Left ventricle myocardium superior (tissue), 1 donor: ENCODE data around the gene BET1L. TPM values are rescaled to one million over a fixed set of nuclear protein-coding genes. Genes with fewer than 3 reads are reported as not detected.
"Not testable (repeated sequence)": the region's sequence is repeated elsewhere in the genome, so short reads cannot be mapped to it uniquely, and the experiment has no call there.

Experiments used
- ATAC-seq: fragments of 200-7000 bp; cut with Tn5 transposase; one replicate; pipeline ENCODE4 v1.9.1; 2020; ENCODE audit warnings: mild to moderate bottlenecking, moderate library complexity
- DNase-seq: peaks from one replicate; pipeline ENCODE4 v3.0.0-alpha.2; 2020
- intact Hi-C: fragments of 100-400 bp; cut with micrococcal nuclease; formaldehyde crosslinking; loops from one replicate; pipeline ENCODE4 v1.11.0; 2022
- total RNA-seq: library from RNA; stranded (reverse); fragmentation: NEBNext Ultra II Directional; extraction: Animal tissue kit (Norgen Biotek cat#: 25700); gene quantifications from one replicate; pipeline ENCODE4 v1.2.1, GENCODE V29; 2021
- donor health status: DM: no; HTN: yes; CAD: no; lungs with severe emphysema.

BET1L gene
- total RNA-seq, 1 donor from 2014 or later, result 24.0 TPM

GRCh38 chr11:232783-233565 lies 25.8 kb upstream of the BET1L start:
- ATAC-seq (no peak), DNase-seq (no peak)
- intact Hi-C loops, result no loop called here

DNA sequence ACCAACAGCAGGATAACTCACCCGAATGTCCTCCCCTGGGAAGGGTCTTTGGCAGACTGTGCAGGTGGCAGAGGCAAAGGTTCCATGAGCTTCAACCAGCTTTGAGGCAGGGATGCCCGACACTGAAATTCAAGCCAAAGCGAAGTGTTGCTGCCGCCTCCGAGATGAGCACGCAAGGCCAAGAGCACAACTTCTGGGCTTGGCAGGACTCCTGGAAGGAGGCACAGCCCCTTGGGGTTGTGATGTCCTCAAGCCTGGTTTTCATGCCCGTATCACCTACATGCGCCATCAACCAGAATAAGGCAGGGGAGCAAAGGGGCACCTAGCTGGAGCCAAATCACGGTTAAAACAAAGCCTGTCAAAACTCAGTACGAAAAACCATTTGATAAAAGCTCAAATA lies 23.2 kb upstream of the BET1L start:
- DNase-seq (no peak), ATAC-seq (no peak)
- intact Hi-C loops, result no loop called here

- intact Hi-C loops, result no loop called here
- ATAC-seq, result no peak
- DNase-seq, result no peak
Measured at GRCh38 chr11:227824-228379, 20.7 kb upstream of the BET1L start.

GRCh38 chr11:225734-226453 lies 18.7 kb upstream of the BET1L start:
- DNase-seq (no peak), ATAC-seq (no peak)
- intact Hi-C loops, result no loop called here

DNA sequence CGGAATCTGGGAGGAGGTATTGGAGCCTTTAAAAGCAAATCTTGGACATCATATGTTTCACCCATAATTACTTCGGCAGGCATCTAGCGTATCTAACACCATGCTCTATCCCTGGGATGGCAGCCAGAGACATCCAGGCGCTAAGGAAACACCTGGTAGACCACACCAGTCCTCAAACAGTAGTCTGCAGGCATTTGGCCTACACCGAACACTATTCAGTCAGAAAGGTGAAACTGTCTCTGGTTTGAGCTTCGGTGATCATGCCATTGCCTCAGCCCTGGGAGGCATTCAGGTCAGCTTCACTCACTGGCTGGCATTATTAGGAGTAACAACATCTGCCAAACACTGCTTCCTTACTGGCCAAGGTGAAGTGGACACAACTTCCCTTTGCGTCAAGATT lies 17.2 kb upstream of the BET1L start:
- no peak for ATAC-seq
- DNase-seq, result no peak
- intact Hi-C loops, result no loop called here

- intact Hi-C loops, result no loop called here
- DNase-seq (no peak), ATAC-seq (no peak)
Measured at GRCh38 chr11:223884-224283, 16.7 kb upstream of the BET1L start.

DNA sequence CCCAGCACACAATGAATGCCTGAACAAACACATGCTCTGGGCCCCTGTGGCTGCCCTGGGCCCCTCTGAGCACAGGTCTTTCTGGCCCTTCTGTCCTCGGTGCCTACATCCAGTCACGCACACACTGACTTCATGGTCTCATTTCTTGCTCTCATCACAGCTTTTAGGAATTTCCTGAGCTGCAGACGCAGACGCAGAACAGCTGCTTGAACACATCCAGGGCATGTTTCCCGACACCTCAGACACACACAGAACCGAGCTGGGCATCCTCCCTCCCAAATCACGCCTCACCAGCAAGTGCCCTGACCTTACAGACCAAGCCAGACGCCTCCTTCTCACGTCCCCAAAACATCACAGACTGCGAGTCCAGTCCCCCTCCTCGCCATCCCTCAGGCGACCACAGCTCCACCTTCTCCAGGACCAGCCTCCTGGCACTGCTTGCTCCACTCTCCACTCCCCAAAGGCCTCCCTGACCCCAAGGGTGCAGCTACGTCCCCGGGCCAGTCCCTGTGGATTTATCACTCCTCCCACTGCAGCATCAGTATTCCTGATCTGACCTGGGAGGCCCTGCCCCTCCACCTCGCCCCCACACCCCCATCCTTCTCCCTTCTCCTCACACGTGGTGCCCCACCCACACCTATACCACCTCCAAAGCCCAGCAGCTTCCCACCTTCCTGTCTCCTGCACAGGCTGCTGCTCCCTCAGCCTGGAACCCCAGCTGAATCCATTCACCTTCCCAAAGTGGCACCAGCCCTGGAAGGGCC lies 16.0 kb upstream of the BET1L start:
- ATAC-seq, result no peak
- intact Hi-C loops, result no loop called here
- DNase-seq, result no peak

DNA sequence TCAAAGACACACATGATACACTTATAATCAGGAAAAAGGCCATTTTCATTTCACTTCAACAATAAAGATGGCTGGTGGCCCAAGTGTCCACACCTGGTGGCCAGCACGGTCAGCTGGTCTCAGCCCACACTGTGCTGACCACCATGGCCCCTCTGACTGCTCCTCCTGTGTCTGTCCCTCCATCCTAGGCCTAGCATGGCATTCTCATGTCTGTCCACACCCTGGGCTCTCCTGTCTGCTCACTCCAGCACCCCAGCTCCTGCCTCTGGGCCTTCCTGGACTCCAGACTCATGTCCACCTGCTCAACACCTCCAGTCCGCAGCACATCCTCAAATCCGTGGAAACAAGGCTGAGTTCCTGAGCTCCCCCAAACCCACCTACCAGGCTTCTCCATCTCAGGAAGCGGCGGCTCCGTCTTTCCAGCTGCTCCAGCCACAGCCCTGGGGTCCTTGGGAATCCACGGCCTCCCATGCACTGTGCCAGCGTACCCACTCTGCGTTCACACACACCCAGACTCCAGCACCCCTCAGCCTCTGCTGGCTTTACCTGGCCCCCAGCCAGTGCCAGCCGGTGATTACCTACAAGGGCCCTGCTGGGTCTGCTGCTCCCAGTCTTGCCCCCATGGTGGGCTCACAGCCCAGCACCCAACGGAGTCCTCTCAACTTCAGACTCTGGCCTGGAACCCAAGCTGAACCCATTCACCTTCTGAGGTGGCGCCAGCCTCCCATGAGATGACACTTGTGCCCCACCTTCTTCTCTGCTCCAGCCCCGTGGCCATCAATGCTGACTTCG lies 15.0 kb upstream of the BET1L start:
- ATAC-seq (no peak), DNase-seq (no peak)
- intact Hi-C loops, result no loop called here

- intact Hi-C loops, result no loop called here
- no peak for DNase-seq
- no peak for ATAC-seq
Measured at GRCh38 chr11:221539-221938, 14.3 kb upstream of the BET1L start.

GRCh38 chr11:220641-221215 lies 13.5 kb upstream of the BET1L start:
- intact Hi-C loops, ATAC-seq: not testable (repeated sequence)

DNA sequence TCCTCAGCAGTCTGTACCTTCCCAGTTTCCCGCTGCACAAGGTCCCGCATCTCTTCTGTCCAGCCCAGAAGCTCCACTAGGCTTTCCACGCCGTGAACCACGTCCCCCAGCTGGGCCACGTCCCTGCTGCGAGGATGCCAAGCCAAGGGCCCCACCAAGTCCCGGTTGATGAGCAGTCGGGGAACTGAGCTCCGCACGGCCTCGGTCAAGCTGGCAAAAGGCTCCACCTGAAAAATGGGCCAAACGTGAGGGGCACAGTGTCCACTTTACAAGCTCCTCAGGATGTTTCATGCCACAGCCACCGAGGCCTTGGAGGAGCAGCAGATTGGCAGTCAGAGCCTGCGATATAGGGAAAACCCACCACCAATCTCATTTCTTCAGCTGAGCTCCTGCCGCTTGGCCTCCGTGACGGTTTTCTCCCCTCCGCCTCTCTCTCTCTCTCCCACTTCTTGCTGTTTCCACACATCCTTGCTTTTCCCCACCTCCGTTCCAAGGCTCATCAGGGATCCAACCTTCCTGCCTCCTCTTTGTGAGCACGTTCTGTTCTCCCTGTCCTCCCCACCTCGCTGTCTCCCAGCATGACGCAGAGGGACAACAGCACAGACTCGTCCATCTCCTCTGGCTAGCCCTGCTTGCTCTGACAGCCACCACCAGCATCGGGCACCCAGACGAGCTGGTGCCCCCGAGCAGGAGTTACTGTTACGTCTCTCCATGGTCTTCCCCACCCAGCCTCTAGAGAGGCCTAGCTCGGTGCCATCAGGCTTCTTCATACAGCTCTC lies 11.8 kb upstream of the BET1L start:
- DNase-seq, result no peak
- intact Hi-C loops, result no loop called here
- no peak for ATAC-seq

More at GRCh38 chr11:220641-221215, 13.5 kb upstream of the BET1L start:
- not testable (repeated sequence) for DNase-seq

DNA sequence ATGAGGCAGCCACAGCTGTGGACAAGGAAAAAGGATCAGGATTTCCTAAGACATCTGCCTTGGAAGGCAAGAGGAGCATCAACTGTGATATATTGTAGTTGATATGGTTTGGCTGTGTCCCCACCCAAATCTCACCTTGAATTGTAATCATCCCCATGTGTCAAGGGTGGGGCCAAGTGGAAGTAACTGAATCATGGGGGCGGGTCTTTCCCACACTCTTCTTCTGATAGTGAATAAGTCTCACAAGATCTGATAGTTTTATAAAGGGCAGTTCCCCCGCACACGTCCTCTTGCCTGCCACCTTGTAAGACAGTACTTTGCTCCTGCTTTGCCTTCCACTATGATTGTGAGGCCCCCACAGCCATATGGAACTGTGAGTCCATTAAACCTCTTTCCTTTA lies 10.5 kb upstream of the BET1L start:
- intact Hi-C loops, result no loop called here
- no peak for DNase-seq
- no peak for ATAC-seq

GRCh38 chr11:216081-216974 lies 9.1 kb upstream of the BET1L start:
- intact Hi-C loops, result no loop called here
- no peak for DNase-seq
- ATAC-seq, result no peak

GRCh38 chr11:215581-216037 lies 8.4 kb upstream of the BET1L start:
- DNase-seq (no peak), ATAC-seq (no peak)
- intact Hi-C loops, result no loop called here

DNA sequence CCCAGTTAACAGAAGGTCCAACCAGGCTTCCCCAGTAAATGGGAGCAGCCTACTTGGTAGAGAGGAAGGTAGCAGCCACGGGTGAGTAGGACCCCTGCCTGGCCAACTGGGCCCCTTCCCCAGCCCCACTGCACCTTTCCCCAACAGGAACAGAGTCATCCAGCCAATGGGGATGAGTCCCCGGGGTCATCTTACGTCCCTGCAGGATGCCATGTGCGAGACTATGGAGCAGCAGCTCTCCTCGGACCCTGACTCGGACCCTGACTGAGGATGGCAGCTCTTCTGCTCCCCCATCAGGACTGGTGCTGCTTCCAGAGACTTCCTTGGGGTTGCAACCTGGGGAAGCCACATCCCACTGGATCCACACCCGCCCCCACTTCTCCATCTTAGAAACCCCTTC lies 6.9 kb upstream of the BET1L start:
- DNase-seq (no peak), ATAC-seq (no peak)
- intact Hi-C loops, result no loop called here

DNA sequence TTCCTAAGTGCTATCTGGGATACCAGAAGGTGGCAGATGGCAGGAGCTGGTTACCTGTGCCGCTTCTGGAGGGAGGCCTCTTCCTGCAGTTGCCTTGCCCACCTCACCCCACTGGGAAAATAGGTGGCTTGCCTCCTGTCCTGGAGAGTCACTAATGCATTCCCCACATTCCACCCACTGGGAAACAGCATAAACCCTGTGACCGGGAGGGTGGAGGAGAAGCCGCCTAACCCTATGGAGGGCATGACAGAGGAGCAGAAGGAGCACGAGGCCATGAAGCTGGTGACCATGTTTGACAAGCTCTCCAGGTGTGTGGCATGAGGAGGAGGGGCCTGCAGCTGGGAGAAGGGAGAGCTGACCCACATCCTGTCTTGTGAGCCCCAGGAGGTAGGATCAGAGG lies 5.9 kb upstream of the BET1L start:
- ATAC-seq (no peak), DNase-seq (no peak)
- intact Hi-C loops, result no loop called here
